KMS-11 (cell line): ENCODE data around the gene UNC5B.

Experiments used
- H2AFZ ChIP-seq: fragments of 200-600 bp; sonication (generic); 2 replicates; pipeline ENCODE4 v1.6.1; 2016; ENCODE audit warnings: antibody characterized with exemption, mixed run types, low read depth
- H3K27ac ChIP-seq: fragments of 200-600 bp; sonication (generic); 2 replicates; pipeline ENCODE4 v1.6.1; 2016; ENCODE audit warnings: mild to moderate bottlenecking, mixed run types
- H3K27me3 ChIP-seq: fragments of 200-600 bp; sonication (generic); 2 replicates; pipeline ENCODE4 v1.6.1; 2017; ENCODE audit warnings: mild to moderate bottlenecking, low read depth, mixed run types, moderate library complexity; ENCODE audit not compliant: insufficient read depth
- H3K36me3 ChIP-seq: fragments of 200-600 bp; sonication (generic); 2 replicates; pipeline ENCODE4 v1.6.1; 2017; ENCODE audit warnings: mild to moderate bottlenecking, mixed run types; ENCODE audit not compliant: insufficient read depth
- H3K4me1 ChIP-seq: fragments of 200-600 bp; sonication (generic); 2 replicates; pipeline ENCODE4 v1.6.1; 2016; ENCODE audit warnings: mild to moderate bottlenecking, low read depth, mixed run types; ENCODE audit not compliant: poor library complexity, severe bottlenecking
- H3K4me2 ChIP-seq: fragments of 200-600 bp; sonication (generic); 2 replicates; pipeline ENCODE4 v1.7.0; 2016; ENCODE audit warnings: mild to moderate bottlenecking, mixed run types
- H3K4me3 ChIP-seq: fragments of 200-600 bp; sonication (generic); IDR thresholded peaks from 2 replicates; pipeline ENCODE4 v1.6.1; 2017; ENCODE audit warnings: low read depth, low read length, mixed read lengths; ENCODE audit not compliant: insufficient read depth
- H3K79me2 ChIP-seq: fragments of 200-600 bp; sonication (generic); 2 replicates; pipeline ENCODE4 v1.6.1; 2016; ENCODE audit warnings: low read depth, mixed run types; ENCODE audit not compliant: insufficient read depth
- H3K9ac ChIP-seq: fragments of 200-600 bp; sonication (generic); 2 replicates; pipeline ENCODE4 v1.6.1; 2016; ENCODE audit warnings: mild to moderate bottlenecking, mixed run types
- H4K20me1 ChIP-seq: fragments of 200-600 bp; sonication (generic); 2 replicates; pipeline ENCODE4 v1.6.1; 2016; ENCODE audit warnings: mild to moderate bottlenecking, mixed run types; ENCODE audit not compliant: insufficient read depth
- TF ChIP-seq, protein P1 (sequence below): fragments of 200-600 bp; sonication (generic); conservative IDR thresholded peaks from 2 replicates; pipeline ENCODE4 v1.6.1; 2017; ENCODE audit warnings: low read depth, mild to moderate bottlenecking, antibody characterized with exemption, low read length, moderate library complexity, mixed read lengths

The UNC5B gene

DNA sequence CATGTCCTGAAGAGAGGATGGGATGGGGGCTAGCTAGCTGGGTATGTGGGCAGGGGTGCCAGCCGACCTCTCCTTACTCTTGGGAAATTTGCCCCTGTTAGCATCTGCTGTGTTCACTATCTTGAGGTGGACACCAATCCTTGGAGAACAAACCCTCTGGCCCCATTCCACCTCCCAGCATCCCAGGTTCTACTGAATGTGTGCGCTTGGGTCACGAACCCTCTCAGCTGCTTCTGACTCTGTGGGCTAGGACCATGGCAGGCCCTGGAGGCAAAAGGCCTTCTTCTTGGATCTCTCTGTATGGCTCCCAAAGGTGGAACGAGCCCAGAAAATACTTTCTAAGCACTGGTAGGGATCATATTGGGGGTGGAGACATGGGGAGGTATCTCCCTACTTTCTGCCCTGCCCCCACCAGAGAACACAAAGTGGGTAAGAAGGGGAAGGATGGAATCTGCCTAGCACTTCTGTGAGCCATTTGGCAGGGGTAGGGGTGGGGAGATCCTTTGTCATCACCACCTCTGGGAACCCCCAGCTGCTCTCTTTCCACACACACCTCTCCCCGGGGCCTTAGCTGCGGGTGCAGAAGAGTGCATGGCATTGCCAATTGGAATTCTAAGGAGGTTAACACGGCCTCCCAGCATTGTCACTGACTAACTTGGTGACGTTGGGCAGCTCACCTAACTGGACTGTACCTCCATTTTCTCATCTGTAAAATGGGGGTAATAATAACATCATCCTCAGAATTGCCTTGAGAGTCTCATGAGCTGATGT is 7.7 kb downstream of the UNC5B start:
- H3K4me3 ChIP-seq, result no peak overlapping the region
- H3K79me2 ChIP-seq, result no peaks in the 10 kb centered on the region
- H4K20me1 ChIP-seq, result no peaks in the 10 kb centered on the region
- H3K27ac ChIP-seq, result no peak overlapping the region
- no peak overlapping the region for H3K4me2 ChIP-seq
- H3K36me3 ChIP-seq, result no peaks in the 10 kb centered on the region
- no peak overlapping the region for H2AFZ ChIP-seq
- peaks cover 9% of the 10 kb centered on the region; the same call in 1 of the 2 replicates for H3K27me3 ChIP-seq
- no peaks in the 10 kb centered on the region for H3K4me1 ChIP-seq
- TF ChIP-seq, protein P1, sequence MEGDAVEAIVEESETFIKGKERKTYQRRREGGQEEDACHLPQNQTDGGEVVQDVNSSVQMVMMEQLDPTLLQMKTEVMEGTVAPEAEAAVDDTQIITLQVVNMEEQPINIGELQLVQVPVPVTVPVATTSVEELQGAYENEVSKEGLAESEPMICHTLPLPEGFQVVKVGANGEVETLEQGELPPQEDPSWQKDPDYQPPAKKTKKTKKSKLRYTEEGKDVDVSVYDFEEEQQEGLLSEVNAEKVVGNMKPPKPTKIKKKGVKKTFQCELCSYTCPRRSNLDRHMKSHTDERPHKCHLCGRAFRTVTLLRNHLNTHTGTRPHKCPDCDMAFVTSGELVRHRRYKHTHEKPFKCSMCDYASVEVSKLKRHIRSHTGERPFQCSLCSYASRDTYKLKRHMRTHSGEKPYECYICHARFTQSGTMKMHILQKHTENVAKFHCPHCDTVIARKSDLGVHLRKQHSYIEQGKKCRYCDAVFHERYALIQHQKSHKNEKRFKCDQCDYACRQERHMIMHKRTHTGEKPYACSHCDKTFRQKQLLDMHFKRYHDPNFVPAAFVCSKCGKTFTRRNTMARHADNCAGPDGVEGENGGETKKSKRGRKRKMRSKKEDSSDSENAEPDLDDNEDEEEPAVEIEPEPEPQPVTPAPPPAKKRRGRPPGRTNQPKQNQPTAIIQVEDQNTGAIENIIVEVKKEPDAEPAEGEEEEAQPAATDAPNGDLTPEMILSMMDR, result no peak
- no peak overlapping the region for H3K9ac ChIP-seq

DNA sequence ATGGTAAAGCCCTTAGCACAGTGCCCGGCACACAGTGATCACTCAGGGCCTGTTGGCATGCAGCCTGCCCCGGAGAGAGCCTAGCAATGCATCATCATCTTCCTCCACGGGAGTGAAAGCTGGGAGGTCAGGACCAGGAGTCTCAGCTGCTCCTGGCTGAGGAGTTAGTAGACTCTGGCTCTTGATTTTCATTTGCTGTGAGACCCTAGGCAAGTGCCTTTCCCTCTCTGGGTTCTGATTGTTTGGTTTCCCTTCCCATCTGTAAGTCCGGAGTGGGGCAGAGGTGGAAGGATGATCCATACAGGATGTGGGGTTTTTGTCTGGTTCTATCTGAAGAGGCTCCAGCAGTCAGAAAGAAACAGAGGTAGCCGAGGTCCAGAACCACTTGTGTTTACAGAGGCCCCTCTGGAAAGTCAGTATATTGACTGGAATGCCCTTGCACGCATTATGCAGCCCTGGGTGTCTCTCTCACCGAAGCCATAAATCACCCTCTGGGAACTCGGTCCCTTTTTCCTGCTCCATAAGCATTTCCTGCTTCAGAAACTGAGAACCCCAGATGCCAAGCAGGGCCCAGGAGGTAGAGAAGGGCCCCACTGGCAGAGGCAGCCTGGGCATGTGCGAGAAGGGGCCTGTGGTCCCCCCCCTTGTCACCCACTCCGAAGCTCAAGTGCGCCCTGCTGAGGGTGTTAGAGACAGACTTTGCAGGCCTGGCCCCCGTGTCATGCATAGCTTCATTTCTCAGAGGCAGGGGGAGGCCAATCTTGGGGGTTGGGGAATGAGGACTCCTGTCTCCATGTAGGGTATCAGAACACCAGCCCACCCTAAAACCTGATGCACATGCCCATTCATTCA is 8.5 kb downstream of the UNC5B start:
- Histone ChIP-seq H3K36me3 (no peaks in the 10 kb centered on the region), H4K20me1 (no peaks in the 10 kb centered on the region), H3K4me1 (no peaks in the 10 kb centered on the region), H3K9ac (no peak overlapping the region), H3K4me2 (no peak overlapping the region), H3K27me3 (peaks cover 9% of the 10 kb centered on the region; the same call in 1 of the 2 replicates), H3K27ac (no peak overlapping the region), H2AFZ (no peak overlapping the region), H3K4me3 (no peak overlapping the region), H3K79me2 (no peaks in the 10 kb centered on the region)
- TF ChIP-seq, protein P1, result no peak

DNA sequence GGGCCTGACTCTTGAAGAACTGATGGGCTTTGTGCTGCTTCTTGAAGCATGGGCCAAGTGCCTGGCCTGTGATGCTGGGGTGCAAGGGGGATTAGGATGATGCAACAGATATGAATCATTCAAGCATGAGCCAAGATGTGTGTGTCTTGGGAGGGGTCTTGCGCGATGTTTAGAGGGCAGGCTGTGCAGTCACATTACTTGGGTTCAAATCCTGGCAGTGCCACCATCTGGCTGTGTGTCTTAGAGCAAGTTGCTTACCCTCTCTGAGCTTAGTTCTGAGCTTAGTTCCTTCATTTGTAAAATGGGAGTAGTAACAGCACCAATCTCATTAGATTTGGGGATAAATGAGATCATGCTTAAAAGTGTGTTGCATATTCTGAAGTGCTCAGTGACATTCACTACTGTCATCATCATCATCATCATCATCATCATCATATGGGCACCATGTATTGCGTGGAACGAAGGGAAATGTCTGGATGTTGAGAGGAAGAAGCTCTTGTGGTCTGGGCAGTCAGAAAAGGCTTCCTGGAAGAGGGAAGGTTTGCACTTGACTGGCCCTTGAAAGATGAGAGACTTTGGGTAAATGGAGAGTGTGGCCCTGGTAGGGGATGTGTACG is 9.3 kb downstream of the UNC5B start:
- no peaks in the 10 kb centered on the region for H4K20me1 ChIP-seq
- no peak overlapping the region for H3K4me2 ChIP-seq
- H3K27me3 ChIP-seq, result peaks cover 6% of the 10 kb centered on the region; the same call in 1 of the 2 replicates
- TF ChIP-seq, protein P1, result no peak
- H2AFZ ChIP-seq, result no peak overlapping the region
- no peak overlapping the region for H3K4me3 ChIP-seq
- no peak overlapping the region for H3K27ac ChIP-seq
- no peaks in the 10 kb centered on the region for H3K4me1 ChIP-seq
- no peaks in the 10 kb centered on the region for H3K79me2 ChIP-seq
- no peaks in the 10 kb centered on the region for H3K36me3 ChIP-seq
- no peak overlapping the region for H3K9ac ChIP-seq

DNA sequence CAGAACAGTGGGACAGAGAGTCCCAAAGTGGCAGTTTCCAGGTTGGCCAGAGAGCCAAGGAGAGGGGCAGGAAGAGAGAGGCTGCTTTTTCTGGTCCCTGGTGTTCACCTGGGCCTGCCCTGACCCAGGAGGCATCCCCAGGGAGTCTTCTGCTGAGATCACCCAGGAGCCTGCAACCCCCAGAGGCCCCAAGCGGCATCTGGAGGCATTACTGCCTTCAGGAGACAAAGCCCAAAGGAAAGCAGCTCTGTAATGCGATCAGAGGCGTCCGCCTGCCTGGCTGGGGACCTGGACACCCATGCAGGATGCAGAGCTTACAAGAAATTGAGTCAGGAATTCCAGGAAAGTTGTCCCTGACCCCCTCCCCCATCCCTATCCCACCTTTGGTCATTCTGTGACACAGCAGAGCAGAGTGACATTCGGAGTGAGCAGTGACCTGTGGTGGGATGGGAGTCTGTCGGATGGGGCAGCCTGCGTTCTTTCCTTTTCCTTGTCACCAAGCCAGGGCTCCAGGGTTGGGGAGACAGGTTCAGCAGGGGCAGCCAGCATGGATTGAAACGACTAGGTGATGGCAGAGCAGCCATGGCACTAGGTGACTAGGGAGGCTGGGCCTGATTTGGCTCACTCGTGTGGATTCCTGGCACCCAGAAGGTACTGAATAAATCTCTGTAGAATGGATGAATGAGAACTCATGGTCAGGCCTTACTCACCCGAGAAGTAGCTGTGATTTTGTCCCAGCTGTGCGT is 10.4 kb downstream of the UNC5B start:
- Histone ChIP-seq H3K27ac (no peak overlapping the region), H3K4me2 (no peak overlapping the region), H3K9ac (no peak overlapping the region), H2AFZ (no peak overlapping the region), H3K79me2 (no peaks in the 10 kb centered on the region), H3K4me3 (no peak overlapping the region), H4K20me1 (no peaks in the 10 kb centered on the region), H3K36me3 (no peaks in the 10 kb centered on the region), H3K4me1 (no peaks in the 10 kb centered on the region), H3K27me3 (peaks cover 6% of the 10 kb centered on the region; the same call in 1 of the 2 replicates)
- TF ChIP-seq, protein P1, result no peak
